Measurements from ENCODE around the gene PPP6R2. TPM values are rescaled to one million over a fixed set of nuclear protein-coding genes. Genes with fewer than 3 reads are reported as not detected.

Gene PPP6R2
- total and polyA plus RNA-seq, 7 donors: 15.0 to 64.5 (median 40.7) TPM

- WGBS, 2 donors: 95 to 96% methylated on average over 27 of the region's 27 CpGs
- H3K27me3 ChIP-seq: no peaks in the 10 kb centered on the region
- H3K36me3 ChIP-seq: peaks cover 27 to 88% (median 54%) of the 10 kb centered on the region in 4 donors
- DNase-seq: no peak
- intact Hi-C loops (cut with DNase I): no loop called here
- no peak for TF ChIP-seq POLR2AphosphoS5 (IDR thresholded peaks at IDR 0.05)
- TF ChIP-seq EP300 (IDR thresholded peaks at IDR 0.05): no peak
- no peak for TF ChIP-seq CTCF (IDR thresholded peaks at IDR 0.05)
- TF ChIP-seq POLR2A (IDR thresholded peaks at IDR 0.05): no peak
- H3K4me1 ChIP-seq: no peaks in the 10 kb centered on the region
- no peak overlapping the region for H3K4me3 ChIP-seq
- H3K9me3 ChIP-seq: no peaks in the 10 kb centered on the region
- no peak overlapping the region for H3K27ac ChIP-seq
These were observed 111.5 kb downstream of the PPP6R2 start for GRCh38 chr22:50454556-50455075.

GRCh38 chr22:50455201-50455600, 112.1 kb downstream of the PPP6R2 start:
- Histone ChIP-seq H3K4me3 (no peak overlapping the region), H3K36me3 (peaks cover 33 to 88% (median 60%) of the 10 kb centered on the region in 4 donors)

GRCh38 chr22:50456026-50456425, 112.9 kb downstream of the PPP6R2 start:
- no peak overlapping the region for H3K4me3 ChIP-seq
- H3K27ac ChIP-seq: no peak overlapping the region
- H3K27me3 ChIP-seq: no peaks in the 10 kb centered on the region
- peaks cover 41 to 88% (median 68%) of the 10 kb centered on the region in 4 donors for H3K36me3 ChIP-seq
- TF ChIP-seq POLR2AphosphoS5 (IDR thresholded peaks at IDR 0.05) (peak in 1 of 4 donors; percentile 1), EP300 (IDR thresholded peaks at IDR 0.05) (no peak)
- no peaks in the 10 kb centered on the region for H3K9me3 ChIP-seq
- no peaks in the 10 kb centered on the region for H3K4me1 ChIP-seq
- intact Hi-C loops (cut with DNase I): no loop called here
- WGBS, 2 donors: 95 to 97% methylated on average over 11 of the region's 11 CpGs
- DNase-seq: no peak

More at GRCh38 chr22:50455201-50455600, 112.1 kb downstream of the PPP6R2 start:
- intact Hi-C loops (cut with DNase I): no loop called here
- Histone ChIP-seq H3K4me1 (no peaks in the 10 kb centered on the region), H3K9me3 (no peaks in the 10 kb centered on the region), H3K27me3 (no peaks in the 10 kb centered on the region), H3K27ac (no peak overlapping the region)
- no peak for DNase-seq
- TF ChIP-seq CTCF (IDR thresholded peaks at IDR 0.05): no peak
- TF ChIP-seq POLR2A (IDR thresholded peaks at IDR 0.05): no peak
- no peak for TF ChIP-seq EP300 (IDR thresholded peaks at IDR 0.05)
- TF ChIP-seq POLR2AphosphoS5 (IDR thresholded peaks at IDR 0.05): no peak
- WGBS, 2 donors: 95 to 96% methylated on average over 18 of the region's 18 CpGs

GRCh38 chr22:50456466-50457234, 113.5 kb downstream of the PPP6R2 start:
- Histone ChIP-seq H3K4me3 (no peak overlapping the region), H3K36me3 (peaks cover 48 to 88% (median 74%) of the 10 kb centered on the region in 4 donors), H3K27ac (no peak overlapping the region), H3K4me1 (no peaks in the 10 kb centered on the region), H3K27me3 (no peaks in the 10 kb centered on the region), H3K9me3 (no peaks in the 10 kb centered on the region)
- WGBS, 2 donors: 86 to 89% methylated on average over 34 of the region's 34 CpGs
- intact Hi-C loops (cut with DNase I): no loop called here
- no peak for DNase-seq
- TF ChIP-seq POLR2AphosphoS5 (IDR thresholded peaks at IDR 0.05) (no peak), EP300 (IDR thresholded peaks at IDR 0.05) (no peak), CTCF (IDR thresholded peaks at IDR 0.05) (no peak), POLR2A (IDR thresholded peaks at IDR 0.05) (no peak)

- Histone ChIP-seq H3K27me3 (no peaks in the 10 kb centered on the region), H3K9me3 (no peaks in the 10 kb centered on the region), H3K4me1 (no peaks in the 10 kb centered on the region), H3K27ac (no peak overlapping the region), H3K36me3 (peaks cover 67 to 100% (median 94%) of the 10 kb centered on the region in 4 donors), H3K4me3 (no peak overlapping the region)
- no peak for DNase-seq
- TF ChIP-seq EP300 (IDR thresholded peaks at IDR 0.05) (no peak), POLR2A (IDR thresholded peaks at IDR 0.05) (no peak), CTCF (IDR thresholded peaks at IDR 0.05) (no peak), POLR2AphosphoS5 (IDR thresholded peaks at IDR 0.05) (no peak)
- 93 to 94% methylated on average over 22 of the region's 22 CpGs for WGBS, 2 donors
- intact Hi-C loops (cut with DNase I): no loop called here
These were observed 115.9 kb downstream of the PPP6R2 start for GRCh38 chr22:50459016-50459415.
